Measurements from ENCODE around the gene RAPGEF4. TPM values are rescaled to one million over a fixed set of nuclear protein-coding genes. Genes with fewer than 3 reads are reported as not detected.

Gene RAPGEF4
- polyA plus RNA-seq, 1 experiment: 0.60 TPM

GRCh38 chr2:172993139-172993538 is 257.5 kb downstream of the RAPGEF4 start:
- Histone ChIP-seq H3K27me3 (ENCODE audit: control insufficient read depth, insufficient read depth, low read length) (no peaks in the 10 kb centered on the region), H3K4me3 (ENCODE audit: low read depth, low read length) (no peak overlapping the region), H3K36me3 (ENCODE audit: control insufficient read depth, insufficient read depth, low read length) (no peaks in the 10 kb centered on the region)
- POLR2A ChIA-PET: no interaction called here
- no peak for DNase-seq (ENCODE audit: low read depth)
- CTCF ChIA-PET: interaction anchor here (3.0 kb wide), 1 partner anchor 20 kb away, joined by 12 read pairs; no protein-coding TSS in a partner anchor
- no peak for TF ChIP-seq CTCF (IDR thresholded peaks at IDR 0.05; ENCODE audit: insufficient read depth, low read depth, low read length)

GRCh38 chr2:172993931-172994717 is 258.5 kb downstream of the RAPGEF4 start:
- Histone ChIP-seq H3K36me3 (ENCODE audit: control insufficient read depth, insufficient read depth, low read length) (no peaks in the 10 kb centered on the region), H3K4me3 (ENCODE audit: low read depth, low read length) (no peak overlapping the region), H3K27me3 (ENCODE audit: control insufficient read depth, insufficient read depth, low read length) (no peaks in the 10 kb centered on the region)
- DNase-seq (ENCODE audit: low read depth): no peak
- TF ChIP-seq CTCF (IDR thresholded peaks at IDR 0.05; ENCODE audit: insufficient read depth, low read depth, low read length): no peak
- POLR2A ChIA-PET: no interaction called here
- CTCF ChIA-PET: interaction anchor here (0.7 to 3.0 kb wide), 4 partner anchors 8 to 1406 kb away, joined by 3 to 12 read pairs (median 6); no protein-coding TSS in a partner anchor

GRCh38 chr2:172994864-172995263 is 259.2 kb downstream of the RAPGEF4 start:
- no peak for DNase-seq (ENCODE audit: low read depth)
- ChIA-PET POLR2A (no interaction called here), CTCF (interaction anchor here (0.7 to 3.0 kb wide), 4 partner anchors 9 to 1407 kb away, joined by 3 to 12 read pairs (median 6); no protein-coding TSS in a partner anchor)
- no peaks in the 10 kb centered on the region for H3K36me3 ChIP-seq (ENCODE audit: control insufficient read depth, insufficient read depth, low read length)
- no peak overlapping the region for H3K4me3 ChIP-seq (ENCODE audit: low read depth, low read length)
- no peaks in the 10 kb centered on the region for H3K27me3 ChIP-seq (ENCODE audit: control insufficient read depth, insufficient read depth, low read length)
- TF ChIP-seq CTCF (IDR thresholded peaks at IDR 0.05; ENCODE audit: insufficient read depth, low read depth, low read length): no peak

GRCh38 chr2:172995323-172996244 is 259.9 kb downstream of the RAPGEF4 start:
- DNase-seq (ENCODE audit: low read depth): peak; percentile 93
- no peak for TF ChIP-seq CTCF (IDR thresholded peaks at IDR 0.05; ENCODE audit: insufficient read depth, low read depth, low read length)
- Histone ChIP-seq H3K4me3 (ENCODE audit: low read depth, low read length) (no peak overlapping the region), H3K27me3 (ENCODE audit: control insufficient read depth, insufficient read depth, low read length) (no peaks in the 10 kb centered on the region), H3K36me3 (ENCODE audit: control insufficient read depth, insufficient read depth, low read length) (no peaks in the 10 kb centered on the region)
- POLR2A ChIA-PET: interaction anchor here (0.6 kb wide), 1 partner anchor 207 kb away, joined by 4 read pairs; no protein-coding TSS in a partner anchor
- CTCF ChIA-PET: interaction anchor here (0.7 to 3.0 kb wide), 4 partner anchors 10 to 81 kb away, joined by 3 to 12 read pairs (median 4); no protein-coding TSS in a partner anchor
